GM21529 (cell line): ENCODE data around the gene TPK1.
"Not testable (repeated sequence)": the region's sequence is repeated elsewhere in the genome, so short reads cannot be mapped to it uniquely, and the experiment has no call there.

ENCODE experiments used
- ATAC-seq: cut with Tn5 transposase; IDR thresholded peaks from one replicate; pipeline ENCODE4 v1.9.1; 2021; ENCODE audit not compliant: unreplicated experiment

TPK1 gene

DNA sequence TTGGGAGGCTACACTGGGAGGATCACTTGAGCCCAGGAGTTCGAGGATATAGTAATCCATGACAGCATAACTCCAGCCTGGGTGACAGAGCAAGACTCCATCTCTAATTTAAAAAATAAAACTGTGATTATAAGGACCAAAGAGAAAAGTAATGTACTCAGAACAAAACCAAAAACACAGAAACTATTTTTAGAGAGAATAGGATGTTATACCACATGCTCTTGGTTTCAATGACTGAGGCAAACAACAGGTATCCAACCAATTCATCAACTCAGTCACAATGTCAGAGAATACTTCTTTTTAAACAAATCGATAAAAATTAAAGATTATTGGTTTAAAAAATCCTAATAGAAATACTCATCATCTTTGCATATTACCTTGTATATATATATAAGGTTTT lies 186.7 kb downstream of the TPK1 start:
- no peak for ATAC-seq

DNA sequence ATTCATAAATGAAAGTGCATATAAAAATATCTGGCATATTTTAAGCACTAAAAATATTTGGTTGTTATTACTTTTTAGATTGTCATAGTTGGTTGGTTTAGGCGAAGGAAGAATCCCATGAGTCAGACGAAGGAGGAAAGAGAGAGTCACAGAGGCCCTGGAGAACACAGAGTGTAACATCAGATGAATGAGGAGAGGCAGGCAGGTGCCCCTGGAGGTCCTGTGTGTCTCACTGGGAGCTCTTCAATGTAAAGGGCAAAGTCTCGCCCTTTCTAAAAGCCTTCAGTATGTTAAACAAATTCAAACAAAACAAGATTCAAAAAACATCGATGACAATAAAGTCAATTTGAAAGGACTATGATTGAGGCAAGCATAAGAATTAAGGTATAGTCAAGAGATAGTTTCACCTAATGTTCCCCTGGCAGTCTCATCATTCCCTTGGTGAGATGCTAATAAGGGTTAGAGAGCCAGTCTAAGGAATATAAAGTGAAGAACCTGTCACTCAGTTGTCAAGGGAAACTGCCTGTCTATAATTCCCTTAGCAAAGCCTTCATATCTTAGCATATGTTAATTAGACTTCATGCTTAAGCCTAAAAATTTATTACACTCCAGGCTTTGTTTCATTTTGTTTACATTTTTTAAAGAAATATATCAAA lies 194.3 kb downstream of the TPK1 start:
- no peak for ATAC-seq

DNA sequence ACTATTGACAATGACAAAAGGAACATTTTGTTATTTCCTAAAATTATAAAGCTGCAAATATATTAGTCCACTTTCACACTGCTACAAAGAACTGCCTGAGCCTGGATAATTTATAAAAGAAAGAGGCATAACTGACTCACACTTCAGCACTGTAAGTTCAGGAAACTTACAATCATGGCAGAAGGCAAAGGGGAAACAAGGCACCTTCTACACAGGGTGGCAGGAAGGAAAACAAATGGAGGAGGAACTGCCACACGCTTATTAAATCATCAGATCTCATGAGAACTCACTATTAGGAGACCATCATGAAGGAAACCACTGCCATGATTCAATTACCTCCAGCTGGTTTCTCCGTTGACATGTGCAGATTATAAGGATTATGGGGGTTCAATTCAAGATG lies 203.1 kb downstream of the TPK1 start:
- no peak for ATAC-seq

DNA sequence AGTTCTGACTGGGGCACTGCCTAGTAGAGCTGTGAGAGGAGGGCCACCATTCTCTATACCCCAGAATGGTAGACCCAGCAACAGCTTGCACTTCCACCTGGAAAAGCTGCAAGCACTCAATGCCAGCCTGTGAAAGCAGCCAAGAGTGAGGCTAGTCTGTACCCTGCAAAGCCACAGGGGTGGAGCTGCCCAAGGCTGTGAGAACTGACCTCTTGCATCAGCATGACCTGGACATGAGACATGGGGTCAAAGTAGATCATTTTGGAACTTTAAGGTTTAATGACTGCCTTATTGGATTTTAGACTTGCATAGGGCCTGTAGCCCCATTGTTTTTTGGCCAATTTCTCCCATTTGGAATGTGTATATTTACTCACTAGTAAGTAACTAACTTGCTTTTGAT lies 206.3 kb downstream of the TPK1 start:
- ATAC-seq, result no peak

DNA sequence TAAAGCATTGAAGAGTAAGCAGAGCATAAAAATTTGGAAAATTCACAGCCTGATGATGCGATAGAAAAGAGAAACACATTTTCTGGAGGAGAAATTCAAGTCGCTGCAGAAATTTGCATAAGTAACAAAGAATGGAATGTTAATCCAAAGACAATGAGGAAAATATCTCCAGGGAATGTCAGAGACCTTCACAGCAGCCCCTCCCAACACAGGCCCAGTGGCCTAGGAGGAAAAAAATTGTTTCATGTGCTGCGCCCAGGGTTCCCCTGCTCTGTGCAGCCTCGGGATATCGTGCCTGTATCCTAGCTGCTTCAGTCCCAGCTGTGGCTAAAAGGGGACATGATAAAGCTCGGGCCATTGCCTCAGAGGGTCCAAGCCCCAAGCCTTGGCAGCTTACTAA lies 206.8 kb downstream of the TPK1 start:
- no peak for ATAC-seq

DNA sequence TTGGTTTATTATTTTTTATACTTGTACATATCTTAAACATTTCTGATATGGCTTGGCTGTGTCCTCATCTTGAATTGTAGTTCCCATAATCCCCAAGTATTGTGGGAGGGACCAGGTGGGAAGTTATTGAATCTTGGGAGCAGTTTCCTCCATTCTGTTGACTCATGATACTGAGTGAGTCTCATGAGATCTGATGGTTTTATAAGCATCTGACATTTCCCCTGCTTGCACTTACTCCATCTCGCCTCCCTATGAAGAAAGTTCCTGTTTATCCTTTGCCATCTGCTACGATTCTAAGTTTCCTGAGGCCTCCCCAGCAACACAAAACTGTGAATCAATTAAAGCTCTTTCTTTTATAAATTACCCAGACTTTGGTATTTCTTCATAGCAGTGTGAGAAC lies 207.7 kb downstream of the TPK1 start:
- ATAC-seq, result no peak

DNA sequence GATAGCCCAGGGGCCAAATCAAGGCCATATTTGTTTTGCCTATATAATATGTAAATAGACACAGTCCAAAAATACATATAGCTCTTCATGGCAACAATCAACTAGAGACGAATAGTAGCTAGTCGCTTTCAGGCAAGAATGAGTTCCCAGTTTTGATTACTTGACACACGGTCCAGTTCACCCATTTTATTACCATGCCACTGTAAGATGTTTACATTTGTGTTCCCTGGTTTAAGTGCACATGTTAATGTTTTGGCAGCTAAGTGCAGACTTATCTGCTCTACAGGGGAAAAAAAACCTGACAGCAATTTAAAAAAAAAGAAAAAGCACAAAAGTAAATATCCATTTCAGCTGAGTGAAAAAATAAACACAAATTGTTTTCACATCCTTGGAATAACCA lies 213.1 kb downstream of the TPK1 start:
- no peak for ATAC-seq

DNA sequence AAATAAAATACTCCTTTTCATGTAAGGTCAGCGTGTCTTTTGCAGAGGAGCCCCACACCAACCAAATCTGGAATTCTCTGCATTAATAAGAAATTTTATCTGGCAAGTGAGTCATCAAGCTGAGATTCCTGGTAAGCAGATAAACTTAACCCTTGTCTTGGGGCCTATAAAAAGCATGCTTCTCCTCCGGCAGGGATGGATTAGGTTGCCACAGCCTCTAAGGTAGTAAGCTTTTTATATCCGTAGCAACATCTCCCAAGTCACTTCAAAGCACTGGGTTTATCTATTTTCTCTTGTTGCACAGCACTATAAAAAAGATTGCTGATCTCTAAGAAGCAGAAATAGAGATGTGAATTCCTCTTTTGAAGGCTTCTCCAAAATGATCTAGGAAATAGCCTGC lies 229.6 kb downstream of the TPK1 start:
- no peak for ATAC-seq

DNA sequence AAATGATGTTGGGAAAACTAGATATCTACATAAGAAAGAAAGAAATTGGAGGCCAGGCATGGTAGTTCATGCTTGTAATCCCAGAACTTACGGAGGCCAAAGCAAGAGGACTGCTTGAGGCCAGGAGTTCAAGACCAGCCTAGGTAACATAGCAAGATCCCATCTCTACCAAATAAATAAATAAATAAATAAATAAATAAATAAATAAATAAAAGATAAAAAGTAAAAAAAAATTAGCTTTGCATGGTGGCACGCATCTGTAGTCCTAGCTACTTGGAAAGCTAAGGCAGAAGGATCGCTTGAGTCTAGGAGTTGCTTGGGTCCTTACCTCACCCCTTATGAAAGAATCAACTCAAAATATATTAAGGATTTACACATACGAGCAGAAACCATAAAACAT lies 238.9 kb downstream of the TPK1 start:
- ATAC-seq, result no peak

DNA sequence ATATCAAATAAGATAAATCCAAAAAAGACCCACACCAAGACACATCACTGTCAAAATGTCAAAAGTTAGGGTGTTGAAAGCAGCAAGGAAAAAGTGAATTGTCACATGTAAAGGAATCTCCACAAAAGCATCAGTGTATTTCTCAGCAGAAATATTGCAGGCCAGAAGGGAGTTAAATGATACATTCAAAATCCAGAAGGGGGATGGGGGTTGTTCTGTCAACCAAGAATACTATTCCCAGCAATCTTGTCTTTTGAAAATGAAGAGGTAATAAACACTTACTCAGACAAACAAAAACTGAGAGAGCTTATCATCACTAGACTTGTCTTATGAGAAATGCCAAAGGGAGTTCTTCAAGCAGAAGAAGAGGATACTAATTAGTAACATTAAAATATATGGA lies 241.3 kb downstream of the TPK1 start:
- ATAC-seq, result no peak

DNA sequence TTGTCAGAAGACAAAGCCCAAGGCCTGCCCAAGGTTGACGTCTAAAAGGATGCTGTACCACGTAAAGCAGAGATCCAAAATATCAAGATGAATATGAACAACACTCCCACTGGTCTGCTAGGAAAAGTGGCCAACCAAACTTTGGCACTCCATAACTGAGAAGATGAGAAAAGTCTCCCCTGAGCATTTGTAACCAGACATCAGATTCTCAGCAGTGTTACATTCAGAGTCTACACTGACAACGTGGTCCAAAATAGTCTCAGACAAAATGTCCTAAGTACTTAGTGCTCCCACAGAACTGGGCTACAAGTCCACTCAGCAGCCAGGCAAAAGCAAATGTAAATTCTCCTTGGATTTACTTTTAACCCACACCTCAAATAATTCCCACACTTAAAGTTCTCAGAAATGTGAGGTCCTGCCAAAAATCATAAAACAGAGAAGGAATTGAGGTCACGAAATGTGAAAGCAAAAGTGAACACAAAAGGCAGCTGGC lies 247.2 kb downstream of the TPK1 start:
- no peak for ATAC-seq

DNA sequence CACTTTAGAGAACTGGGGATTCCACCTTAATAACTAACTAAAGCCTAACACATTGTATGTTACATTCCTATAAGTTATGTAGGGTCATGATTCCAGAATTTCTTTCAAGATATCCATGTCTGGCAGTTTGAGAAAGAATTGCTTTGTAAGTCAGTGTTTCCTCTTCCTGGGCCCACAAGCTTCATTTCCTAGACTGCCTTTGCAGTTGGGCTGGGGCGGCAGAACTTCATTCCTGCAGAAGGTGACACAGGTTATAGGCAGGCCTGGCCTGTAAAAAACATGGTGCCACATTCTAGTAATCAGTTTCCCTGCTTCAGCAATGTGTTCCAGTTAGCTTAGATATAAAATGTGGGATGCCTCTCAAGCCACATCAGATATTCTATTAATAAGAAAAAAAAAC lies 248.2 kb downstream of the TPK1 start:
- no peak for ATAC-seq

DNA sequence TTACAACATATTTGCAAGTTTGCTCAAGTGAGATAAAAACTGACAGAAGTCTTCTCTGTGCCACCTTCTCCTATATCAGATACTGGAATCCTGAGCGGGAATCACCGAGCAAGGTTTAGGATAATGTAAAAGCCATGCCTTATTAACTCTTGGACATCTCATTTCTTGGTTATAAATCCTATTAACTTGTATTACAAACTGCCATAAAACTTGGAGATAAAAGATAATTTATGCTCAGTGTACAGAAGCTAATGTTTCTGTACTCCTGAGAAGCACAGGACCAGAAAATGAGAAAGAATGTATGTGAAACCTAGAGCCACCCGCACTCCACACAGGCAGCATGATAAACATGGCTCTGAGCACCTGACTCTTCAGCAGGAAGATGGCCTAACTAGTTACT lies 251.1 kb downstream of the TPK1 start:
- ATAC-seq, result no peak

DNA sequence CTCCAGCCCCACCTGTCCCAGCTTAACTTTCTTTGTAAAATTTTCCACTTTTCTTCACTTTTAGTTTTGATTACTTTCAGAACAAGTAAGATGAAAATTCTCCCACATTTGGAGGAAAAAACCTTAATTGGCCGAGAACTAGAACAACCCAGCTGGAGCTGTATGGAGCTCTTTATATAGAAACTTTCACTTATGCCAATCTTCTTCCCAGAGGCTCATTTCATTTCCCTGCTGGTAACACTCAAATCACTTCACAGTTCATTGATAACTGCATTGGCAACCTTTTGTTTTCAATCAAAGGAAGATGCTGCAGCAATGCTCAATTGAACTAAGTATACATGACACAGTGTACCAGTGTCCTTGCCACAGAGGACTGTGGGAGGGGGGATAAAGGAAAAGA lies 256.2 kb downstream of the TPK1 start:
- no peak for ATAC-seq

DNA sequence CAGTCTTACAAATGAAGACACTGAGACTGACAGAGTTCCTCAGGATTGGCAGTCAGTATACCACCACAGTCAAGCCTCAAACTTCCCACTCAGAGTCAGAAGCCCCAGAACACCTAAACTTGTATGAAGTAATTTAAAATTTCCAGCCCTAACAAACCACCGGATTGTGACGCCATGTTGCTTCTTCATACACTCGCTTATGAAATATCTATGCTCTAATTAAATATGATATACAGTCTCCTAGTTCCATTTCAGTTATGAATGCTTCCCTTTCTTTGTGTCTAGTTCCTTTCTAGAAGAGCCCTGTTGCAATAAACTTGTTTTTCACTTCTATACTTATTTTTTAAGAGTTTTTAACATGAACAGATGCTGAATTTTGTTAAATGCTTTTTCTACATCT lies 260.4 kb downstream of the TPK1 start:
- ATAC-seq, result no peak

DNA sequence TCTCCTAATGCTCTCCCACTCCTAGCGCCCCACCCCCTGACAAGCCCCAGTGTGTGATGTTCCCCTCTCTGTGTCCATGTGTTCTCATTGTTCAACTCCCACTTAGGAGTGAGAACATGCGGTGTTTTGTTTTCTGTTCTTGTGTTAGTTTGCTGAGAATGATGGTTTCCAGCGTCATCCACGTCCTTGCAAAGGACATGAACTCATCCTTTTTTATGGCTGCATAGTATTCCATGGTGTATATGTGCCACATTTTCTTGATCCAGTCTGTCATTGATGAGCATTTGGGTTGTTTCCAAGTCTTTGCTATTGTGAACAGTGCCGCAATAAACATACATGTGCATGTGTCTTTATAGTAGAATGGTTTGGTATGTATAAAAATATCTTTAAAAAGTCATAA lies 261.1 kb downstream of the TPK1 start:
- not testable (repeated sequence) for ATAC-seq

DNA sequence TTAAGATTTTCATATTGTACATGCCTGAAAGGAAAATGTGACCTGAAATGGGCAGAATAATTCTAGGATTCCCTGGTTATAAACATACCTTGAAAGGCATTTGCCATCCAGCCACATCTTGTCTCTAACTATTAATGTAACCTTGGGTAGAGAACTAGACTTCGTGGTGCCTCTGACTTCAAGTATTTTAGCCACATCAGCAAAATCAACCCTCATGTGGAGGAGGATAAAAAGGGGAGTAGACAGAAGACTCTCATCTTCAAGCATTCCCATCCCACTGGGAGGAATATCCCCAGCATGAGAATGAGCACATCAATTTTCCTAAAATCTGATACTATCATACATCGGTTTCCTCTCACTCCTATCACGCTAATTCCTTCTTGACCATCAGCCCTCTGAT lies 267.6 kb downstream of the TPK1 start:
- ATAC-seq, result no peak

DNA sequence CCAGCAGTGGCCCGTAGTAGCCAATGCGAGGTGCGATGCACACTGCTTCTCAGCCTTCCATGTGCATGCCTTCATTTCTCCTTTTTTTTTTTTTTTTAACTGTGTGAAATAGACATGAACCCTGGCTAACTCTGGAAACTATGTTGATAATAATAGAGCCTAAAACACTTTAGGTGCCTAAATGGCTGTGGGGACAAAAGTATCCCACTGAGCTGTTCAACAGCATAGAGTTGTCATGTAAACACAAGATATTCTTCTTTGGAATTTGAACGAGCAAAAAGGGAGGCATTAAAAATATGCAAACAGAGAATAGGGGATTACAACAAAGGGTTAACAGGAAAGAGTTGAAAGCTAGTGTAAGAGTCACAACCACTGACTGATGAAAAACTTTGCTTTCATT lies 270.3 kb downstream of the TPK1 start:
- ATAC-seq, result no peak

DNA sequence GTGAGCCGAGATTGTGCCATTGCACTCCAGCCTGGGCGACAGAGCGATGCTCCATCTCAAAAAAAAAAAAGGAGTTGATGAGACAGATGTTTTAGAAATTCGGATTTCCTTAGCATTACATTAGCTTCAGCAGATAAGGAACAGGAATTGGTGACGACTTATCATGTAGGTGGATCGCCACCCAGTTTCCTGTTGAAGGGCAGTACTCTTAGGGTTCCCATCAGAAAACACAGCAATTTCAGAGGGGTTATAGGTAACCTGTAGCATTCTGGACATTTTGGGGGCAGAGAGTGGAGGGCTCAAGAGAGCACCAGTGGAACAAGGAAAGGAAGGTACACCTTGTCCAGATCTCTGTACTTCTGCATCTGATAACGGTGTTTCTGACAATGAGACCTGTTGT lies 286.0 kb downstream of the TPK1 start:
- ATAC-seq, result no peak

DNA sequence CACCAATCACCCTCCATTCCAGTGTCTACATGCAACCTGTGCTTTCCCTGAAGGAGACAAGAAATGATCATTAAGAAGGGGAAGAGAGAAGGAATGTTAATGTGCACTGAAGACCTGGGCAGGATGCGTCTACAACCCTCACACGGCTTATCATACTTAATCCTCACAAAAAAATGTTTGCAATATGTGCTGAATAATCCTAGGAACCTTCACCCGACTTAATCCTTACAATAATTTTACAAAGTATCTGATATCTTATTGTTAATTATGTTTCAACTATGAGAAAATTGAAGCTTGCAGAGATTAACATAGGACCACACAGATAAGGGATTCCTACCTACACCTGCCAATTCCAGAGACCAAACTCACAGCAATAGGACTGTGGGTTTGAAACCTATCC lies 287.3 kb downstream of the TPK1 start:
- no peak for ATAC-seq

DNA sequence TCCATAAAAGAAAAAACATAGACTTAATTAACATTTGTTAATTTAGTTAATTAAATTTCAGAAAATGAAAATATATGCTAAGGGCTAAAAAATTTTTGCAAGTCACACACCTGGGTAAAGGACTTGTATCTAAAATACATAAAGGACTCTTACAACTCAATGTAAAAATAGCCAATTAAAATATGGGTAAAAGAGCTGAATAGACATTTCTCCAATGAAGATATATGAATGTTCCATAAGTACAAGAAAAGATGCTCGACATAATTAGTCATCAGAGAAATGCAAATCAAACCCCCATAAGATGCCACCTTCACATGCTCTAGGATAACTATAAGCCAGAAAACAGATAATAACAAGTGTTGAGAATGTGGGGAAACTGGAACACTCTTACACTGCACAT lies 288.0 kb downstream of the TPK1 start:
- no peak for ATAC-seq

DNA sequence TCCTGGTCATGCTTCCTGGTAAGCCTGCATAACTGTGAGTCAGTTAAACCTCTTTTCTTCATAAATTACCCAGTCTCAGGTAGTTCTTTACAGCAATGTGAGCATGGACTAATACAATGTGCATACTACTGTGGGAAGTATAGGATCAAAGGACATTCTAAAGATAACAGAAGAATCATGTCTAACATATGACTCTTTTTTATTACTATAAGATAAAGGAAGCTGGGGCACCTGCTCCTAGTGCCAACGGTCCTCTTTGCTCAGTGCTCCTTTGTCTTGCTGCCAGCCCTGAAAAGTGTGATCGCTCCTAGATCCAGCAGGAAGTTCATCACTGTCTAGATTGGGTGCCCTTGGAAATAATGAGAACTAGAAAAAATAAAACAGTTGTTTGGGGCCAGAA lies 289.1 kb downstream of the TPK1 start:
- no peak for ATAC-seq

DNA sequence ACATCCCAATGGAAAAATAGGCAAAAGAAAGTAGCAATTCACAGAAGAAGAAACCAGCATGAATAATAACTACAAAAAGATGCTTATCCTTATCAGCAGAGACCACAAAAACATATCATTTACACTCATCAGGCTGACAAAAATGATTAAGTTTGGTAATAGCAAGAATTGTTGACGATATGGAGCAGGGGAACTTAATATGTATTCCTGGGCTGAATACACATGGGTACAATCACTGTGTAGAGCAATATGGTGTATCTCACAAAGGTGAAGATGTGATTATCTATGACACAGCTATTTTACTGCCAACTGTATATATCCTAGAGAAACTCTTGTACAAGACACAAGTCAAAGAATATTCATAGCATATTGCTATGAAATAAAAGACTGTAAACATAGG lies 290.5 kb downstream of the TPK1 start:
- no peak for ATAC-seq
